HG03060 (cell line): Measurements from ENCODE around the gene GMDS.

Experiments
- ATAC-seq: cut with Tn5 transposase; IDR thresholded peaks from one replicate; pipeline ENCODE4 v1.9.1; 2021; ENCODE audit warnings: low read depth, moderate number of reproducible peaks; ENCODE audit not compliant: unreplicated experiment

GMDS gene

DNA sequence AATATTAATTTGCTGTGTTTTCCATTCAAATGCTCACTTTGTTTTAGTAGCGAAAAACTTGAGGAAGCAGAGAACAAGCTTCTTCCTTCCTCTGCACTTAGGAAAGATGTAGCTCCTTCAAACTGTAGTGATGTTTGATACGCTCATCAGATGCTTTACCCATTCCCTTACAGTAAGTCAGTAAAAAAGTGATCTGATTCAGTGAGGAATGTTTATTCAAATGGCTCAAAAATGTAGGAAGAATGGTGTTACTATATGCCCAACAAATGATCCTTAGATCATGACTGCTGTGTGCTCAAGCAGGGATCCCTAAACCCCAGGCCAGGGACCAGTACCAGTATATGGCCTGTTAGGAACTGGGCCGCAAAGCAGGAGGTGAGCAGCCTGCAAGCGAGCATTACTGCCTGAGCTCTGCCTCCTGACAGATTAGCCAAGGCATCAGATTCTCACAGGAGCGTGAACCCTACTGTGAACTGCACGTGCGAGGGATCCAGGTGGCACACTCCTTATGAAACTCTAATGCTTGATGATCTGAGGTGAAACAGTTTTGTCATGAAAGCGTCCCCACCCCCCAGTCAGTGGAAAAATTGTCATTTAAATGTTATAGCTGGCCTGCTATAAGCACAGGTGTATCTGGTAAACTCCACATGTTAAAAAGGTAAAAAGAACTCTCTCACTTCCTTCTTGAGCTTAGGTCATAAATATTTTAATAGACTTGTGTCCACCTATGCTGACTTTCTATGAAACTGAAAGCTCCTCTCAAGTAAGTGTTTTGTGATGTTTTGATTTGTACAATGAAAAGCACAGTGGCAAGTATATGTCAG, 448.5 kb downstream of the GMDS start:
- peak; percentile 73 for ATAC-seq

DNA sequence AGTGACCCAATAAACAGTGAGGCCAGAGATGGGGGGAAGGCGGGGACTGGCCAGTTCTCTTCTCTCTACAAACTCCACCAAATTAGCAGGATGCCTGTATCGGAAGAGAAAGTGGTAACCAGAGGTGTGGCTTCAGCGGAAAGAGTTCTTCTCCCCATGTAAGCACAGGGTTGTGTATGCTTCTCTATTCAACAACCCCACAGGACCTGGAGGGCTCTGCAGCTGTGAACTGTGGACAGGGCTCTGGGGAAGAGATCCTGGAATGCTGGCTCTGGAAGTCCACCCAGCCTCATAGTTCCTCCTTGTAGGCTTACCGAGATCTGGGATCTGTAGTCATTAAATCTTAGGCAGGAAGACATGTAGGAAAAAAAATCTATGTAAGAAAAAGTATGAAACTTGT, 449.5 kb downstream of the GMDS start:
- no peak for ATAC-seq

DNA sequence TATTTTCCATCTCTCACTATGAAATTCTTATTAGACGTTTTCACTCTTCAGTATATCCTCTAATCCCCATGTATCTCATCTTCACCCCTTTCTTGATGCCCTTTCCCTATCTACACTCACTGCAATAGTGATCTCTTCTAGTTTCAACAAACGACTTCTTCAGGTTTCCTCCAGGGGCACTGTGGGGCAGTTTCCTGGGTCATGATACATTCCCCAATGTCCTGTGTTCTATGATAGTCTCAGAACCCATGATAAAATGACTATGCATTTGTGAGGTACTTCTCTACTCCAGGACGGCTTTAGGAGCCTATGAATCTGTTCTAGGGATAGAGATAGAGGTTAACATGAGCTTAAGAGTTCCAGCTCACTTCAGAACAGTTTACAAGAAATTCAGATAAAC, 452.4 kb downstream of the GMDS start:
- ATAC-seq: no peak

DNA sequence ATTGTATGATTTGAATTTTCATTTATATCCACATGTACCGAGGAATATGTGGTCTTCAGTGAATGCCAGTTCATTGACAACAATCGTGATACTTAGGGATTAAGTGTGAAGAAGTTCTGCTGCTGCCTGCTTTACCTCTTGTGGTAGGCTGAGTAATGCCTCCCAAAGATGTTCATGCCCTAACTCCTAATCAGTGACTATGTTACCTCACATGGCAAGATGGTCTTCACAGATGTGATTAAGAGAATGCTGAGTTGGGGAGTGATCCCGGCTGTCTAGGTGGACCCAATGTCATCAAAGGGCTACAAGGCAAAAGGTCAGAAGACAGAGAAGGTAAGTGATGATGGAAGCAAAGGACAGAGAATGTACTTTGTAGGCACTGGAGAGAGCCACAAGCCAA, 454.7 kb downstream of the GMDS start:
- ATAC-seq: no peak

DNA sequence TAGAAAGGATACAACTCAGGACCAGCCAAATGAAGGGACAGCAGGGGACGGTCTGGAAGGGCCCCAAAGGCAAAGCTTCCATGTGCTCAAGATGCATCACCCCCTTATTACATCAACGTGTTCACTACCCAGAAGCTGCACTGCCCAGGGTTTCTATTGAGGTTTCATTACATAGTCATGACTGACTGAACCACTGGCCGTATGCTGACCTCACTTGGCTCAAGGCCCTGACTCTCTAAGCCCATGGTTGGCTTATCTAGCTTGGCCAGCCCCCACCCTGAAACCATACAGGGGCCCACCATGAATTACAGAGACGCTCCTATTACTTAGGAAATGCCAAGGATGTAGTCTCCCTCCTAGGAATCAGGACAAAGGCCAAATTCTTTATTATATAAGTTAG, 456.3 kb downstream of the GMDS start:
- no peak for ATAC-seq

DNA sequence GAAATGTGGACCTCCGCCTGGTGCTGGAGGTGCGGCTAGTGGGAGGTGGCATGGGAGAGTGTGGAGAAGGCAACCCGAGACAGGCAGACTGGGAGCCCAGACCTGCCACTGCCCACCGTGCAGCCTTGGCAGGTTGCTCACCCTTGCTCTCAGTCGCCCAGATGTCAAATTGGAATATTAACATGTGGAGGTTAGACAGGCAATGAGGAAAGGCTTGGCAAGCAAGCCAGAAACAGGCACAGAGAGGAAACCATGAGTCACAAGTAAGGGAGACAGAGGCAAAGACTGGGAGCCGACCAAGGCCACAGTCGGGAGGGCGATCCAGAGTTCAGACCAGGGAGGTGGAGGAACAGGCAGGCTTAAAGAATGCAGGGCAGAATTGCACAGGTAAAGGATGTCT, 457.5 kb downstream of the GMDS start:
- ATAC-seq: no peak

DNA sequence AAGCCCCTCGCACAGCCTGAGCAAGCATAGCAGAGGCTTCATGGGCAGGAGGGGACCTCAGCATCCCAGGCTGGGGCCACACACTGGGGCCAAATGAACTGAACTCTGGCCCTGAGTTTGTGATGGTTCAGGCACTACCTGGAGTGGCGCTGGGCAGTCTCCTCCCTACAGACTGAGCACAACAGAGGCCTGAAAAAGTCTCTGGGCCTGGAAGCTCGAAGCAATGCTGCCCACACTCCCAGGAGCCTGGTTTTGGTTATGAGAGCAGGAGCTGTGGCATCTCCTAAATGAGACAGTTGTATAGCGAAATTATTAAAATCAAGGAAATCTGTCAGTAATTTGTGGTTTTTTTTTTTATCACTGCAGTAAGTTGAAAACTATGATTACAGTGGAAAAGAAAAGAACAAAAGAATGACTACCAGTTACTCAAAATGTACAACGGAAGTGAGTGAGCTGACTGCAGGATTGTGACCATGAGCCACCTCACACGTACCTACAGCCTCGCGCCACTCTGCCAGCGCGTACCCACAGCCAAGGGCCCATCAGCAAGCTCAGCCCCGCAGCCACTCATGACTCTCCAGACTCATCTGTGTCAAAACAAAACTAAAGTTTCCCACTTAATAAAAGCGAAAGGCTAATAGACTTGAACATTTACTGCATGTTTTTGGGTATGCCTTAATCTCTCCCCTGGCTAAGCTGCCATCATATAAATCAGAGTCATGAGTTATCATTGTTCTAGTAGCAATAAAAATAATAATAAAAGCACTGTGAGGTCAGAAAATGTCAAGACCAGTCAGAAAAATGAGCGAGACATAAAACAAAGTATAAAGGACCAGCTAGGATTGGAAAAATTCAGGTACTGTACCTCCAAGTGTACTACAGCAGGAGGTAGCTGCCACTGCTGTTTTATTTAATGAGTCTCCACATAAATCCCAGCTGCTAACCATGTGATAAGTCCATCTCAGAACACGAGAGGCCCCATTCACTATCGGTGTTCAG, 458.7 kb downstream of the GMDS start:
- no peak for ATAC-seq

DNA sequence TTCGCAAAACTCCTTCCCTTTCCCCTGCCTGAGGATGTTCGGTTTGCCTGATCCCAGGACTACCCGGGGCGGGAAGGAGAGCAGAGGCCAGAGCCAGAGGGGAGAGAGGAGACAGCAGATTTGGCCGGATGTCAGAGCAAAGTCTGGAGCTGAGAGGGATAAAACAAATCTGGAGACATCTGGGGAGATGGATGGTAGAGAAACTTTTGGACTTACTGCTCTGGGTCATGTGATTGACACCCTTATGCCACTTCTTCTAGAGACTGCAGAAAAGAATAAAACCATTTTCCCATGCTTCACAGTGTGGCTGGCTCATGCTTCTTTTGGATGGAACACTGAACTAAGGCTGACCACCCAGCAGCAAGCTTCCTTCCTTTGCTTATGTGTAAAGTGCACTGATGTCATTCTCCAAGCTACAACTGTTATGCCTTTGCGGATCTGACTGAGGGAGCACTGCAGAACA, 461.0 kb downstream of the GMDS start:
- ATAC-seq: no peak

DNA sequence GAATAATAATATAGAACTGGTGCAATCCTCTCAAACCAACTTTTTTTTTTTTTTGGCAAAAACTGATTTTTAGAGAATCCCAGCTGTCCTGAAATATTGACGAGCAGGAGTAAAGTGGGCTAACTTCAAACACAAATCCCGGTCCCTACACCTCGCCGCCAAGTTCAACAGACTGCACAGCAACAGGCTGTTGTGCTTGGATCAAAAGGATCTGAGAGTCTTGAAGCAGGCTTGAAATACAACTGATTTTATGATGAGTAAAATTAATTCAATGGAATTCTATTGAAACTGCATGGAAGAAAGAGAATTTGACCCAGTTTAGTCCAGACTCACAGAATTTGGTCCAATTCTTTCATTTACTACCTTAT, 463.6 kb downstream of the GMDS start:
- no peak for ATAC-seq

DNA sequence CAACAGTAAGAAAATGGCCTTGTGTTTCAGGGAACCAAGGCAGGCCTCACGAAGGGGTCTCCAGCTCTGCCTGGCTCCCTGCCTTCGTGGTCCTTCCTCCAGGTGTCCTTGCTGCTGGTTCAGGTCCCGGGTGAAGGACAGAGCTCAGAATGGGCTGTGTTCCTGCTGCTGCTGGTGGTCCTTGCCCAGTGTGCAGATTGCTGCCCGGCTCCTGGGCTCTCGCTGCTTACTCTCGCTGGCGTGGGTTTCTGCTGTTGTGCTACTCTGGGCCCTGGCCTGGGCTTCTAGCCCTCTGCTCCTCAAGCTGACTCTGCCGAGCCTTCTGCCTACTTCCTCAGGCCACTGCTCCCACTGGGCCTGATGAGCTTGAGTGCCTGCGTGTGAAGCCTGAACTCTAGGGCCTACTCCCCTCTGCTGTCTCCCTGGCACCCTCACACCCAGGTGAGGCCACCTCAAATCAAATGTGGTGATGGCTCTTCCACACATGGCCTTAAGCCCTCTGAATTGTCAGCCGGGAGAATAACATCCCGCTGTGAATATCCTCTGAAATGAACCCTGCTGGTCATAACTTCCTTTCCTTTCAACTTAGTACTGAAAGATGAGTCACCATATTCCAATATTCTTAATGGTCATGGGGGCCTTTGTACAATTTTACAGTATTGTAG, 464.1 kb downstream of the GMDS start:
- no peak for ATAC-seq

DNA sequence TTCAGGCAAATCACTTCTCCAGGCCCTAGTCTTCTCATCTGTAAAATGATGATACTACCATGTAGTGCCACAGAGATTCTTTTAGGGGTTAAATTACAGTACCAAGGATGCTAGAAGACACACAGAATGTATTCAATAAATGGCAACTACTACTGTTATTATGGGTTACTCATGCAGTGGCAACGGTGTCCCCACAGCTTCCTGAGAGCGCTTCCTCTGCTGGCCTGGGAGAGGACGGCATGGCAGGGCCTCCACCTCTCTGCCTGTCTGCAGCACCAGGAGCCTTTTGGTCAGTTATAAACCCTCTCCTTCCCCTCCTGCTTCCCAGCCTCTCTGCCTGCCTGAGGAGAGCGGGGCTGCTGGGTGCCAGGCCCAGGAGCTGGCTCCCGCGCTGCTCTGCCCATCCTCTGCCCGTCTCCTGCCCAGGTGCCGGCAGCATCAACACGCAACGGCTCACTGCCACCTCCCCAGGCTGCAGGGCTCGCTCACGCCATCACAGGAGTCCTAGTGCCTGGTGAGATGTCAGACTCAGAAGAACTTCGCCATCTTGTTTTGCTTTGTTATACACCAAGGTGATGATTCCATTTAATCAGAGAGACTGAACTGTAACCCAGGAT, 465.0 kb downstream of the GMDS start:
- ATAC-seq: no peak

DNA sequence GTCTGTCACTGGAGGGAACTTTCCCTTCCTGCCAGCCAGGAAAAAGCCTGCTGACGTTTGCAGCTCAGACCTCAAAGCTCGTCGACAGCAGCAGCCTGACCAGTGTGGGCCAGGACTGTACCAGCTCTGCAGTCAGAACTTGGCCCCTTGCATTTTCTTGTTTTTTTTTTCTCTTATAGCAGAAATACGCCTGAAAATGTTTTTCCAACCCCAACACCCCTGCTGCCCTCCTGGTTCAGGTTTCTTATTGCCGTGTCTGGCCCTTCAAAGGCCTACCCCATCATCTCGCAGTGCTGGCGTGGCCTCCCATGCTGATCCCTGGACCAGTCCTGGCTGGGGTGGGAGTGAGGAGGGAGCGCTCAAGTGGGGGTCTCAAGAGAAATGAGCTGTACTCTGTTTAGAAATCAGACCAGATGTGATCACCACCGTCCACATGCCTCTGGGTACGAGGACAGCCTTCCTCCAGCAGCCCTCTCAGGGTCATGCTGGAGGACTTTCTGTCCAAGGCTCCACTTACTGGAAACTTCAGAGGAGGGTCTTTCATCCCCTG, 466.6 kb downstream of the GMDS start:
- no peak for ATAC-seq

DNA sequence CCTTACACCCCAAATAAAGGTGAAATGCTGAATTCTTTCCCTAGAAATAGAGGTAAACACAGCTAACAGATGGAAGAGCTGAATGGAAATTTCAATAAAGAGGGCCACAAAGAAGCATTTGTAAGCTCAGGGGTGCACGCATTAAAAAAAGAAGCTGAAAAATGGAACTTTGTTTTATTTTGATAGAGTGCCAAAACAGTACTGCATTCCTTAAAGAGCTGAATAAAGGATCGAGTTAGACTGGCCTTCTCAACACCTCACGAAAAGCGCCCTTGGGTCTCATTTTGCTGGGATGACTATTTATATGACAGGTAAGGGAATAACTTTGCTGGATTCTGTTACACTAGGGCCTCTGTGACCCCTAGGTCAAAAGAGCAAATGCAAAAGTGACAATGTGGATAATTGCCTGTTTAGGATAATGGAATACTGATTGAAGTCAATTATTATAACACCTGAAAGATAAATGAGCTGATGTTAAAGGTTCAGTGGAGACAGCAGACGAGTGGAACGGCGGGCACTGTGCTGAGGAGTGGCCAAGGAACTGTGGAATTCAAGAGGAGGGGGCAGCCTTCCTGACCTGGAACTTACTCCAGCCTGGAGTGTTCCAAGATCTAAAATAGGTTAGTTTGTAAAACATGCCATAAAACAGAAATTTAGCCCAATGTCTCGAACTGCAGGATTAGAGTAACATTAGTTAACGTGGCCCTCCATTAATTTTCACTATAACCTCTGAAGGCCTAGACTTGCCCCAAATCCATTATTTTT, 467.3 kb downstream of the GMDS start:
- ATAC-seq: no peak

DNA sequence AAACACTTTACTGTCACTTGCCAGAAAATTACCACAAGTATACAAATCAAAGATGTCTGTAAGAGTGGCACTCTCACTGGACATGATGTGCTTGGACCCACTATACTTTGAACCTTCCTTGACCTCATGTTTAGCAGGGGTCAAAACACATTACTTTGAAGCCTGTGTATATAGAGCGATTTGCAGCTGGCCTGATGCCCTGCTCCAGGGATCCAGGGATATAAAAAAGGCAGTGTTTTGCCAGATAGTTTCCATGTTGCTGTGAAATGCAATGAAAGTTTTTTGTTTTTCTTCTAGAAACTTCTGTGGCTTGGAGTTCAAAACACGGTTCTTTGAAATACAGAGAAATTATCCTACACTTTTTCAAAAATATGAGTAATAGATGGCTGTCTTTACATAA, 470.0 kb downstream of the GMDS start:
- no peak for ATAC-seq

DNA sequence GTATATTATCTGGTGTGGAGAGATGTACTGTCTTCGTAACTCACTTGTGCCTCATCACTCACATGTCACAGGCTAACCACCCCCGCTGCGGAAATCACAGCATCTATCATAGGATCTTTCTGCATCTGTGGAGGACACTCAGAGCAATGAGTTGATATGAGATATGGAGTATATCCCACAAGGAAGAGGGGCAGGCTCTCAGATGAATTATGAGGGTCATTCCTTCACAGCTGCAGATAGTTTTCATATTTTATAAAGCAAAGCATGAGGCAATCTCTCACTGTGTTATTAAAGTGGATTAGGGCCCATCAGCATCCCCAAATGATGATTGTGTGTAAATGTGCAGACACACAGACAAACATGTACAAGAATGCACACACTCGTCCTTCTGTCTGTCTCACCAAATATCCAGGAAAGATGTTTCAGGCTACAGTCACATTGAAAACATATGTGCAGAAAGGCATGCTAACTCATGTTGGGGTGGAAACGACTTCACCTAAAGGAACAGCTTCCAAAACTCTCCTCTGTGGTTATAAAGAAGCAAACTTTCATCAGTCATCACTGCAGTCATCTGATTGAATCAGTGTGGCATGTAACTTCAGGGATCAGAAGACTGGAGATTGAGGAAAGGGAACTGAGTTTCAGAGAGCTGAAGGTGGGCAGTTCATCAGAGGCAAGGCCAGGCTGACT, 471.0 kb downstream of the GMDS start:
- no peak for ATAC-seq

DNA sequence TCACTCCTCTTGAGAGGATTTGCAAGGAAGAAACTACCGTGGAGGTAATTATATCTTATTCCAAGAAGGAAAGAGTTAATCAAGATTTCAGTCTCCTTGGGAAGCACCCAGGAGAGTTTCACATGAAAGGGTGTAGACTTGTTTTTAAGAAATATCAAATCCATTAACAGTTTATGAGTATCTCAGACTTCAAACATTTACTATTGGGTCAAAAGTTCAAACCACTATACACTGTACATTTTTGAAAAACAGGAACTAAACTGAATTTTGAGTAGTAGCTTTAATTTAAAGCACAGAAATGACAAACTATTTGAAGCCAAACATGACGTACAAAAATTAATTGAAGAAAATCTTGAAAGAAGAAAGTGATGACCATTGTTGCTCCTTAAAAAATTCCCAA, 471.7 kb downstream of the GMDS start:
- no peak for ATAC-seq

DNA sequence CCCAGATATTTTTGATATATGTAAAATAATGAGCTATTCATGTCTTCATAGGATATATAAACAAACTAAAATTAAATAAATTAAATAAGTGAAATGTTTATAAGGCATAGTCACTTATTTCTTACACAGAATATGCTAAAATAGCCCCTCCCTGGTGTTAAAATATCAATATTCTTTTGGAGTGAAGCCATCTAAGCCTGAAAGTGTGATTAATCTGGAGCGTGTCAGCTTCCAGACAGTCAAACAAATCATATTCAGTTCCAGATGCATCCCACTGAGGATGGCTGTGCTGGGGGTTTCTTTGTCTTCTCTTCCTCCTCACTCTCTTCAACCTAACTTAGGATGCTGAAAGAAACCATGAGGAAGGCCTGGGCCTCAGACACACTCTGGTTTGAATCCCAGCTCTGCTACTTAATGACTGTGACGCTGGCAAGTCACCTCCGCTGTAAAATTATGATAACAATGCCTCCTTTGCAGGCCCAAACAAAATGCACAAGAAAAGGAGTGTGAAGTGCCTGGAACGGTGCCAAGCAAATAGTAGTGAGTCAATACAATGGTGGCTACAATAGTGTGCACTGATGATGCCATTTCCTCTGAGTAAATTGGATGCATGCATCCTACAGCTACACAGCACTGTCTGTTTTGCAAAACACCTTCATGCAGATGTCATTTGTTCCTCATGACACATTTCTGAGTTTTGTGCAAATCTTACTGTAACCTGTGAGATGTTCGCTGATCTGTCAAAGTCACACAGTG, 474.3 kb downstream of the GMDS start:
- ATAC-seq: no peak

DNA sequence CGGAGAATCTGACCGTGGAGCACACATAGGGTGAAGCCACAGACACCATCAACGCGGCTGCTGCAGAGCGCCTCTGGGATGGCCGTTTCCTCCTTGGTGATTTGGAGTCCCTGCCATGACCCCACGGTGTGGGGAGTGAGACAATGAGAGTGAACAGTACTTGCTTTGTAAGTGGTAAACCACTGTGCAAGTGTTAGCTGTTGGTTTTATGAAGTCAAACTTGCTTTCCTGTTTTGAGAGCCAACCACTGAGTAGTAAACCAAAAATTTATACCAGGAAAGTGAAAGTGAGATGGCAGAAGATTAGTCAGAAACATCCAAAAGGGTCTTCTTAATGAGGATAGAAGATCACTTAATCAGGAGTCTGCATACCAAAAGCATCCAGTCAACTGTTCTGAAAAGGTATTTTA, 475.0 kb downstream of the GMDS start:
- ATAC-seq: no peak
